ENCODE data around the gene ENOPH1.

ENOPH1 gene

GRCh38 chr4:82433791-82434190 is 3.4 kb downstream of the ENOPH1 start:
- H3K4me2 ChIP-seq (ENCODE audit: low read length): no peak overlapping the region
- H4K20me1 ChIP-seq (ENCODE audit: insufficient read depth, low read length): no peaks in the 10 kb centered on the region
- TF ChIP-seq CTCF (IDR thresholded peaks at IDR 0.05; ENCODE audit: low read length) (no peak), EZH2 (IDR thresholded peaks at IDR 0.05; ENCODE audit: borderline replicate concordance, low read length) (no peak)
- H3K9me3 ChIP-seq (ENCODE audit: low read length): no peaks in the 10 kb centered on the region
- no peak overlapping the region for H3K9ac ChIP-seq (ENCODE audit: low read length)
- H3K4me3 ChIP-seq (ENCODE audit: low read depth, low read length, poor library complexity, severe bottlenecking): no peak overlapping the region
- peaks cover 79% of the 10 kb centered on the region for H3K79me2 ChIP-seq (ENCODE audit: insufficient read depth, low read length)
- H3K36me3 ChIP-seq (ENCODE audit: insufficient read depth, low read length): peaks cover 56% of the 10 kb centered on the region
- no peak overlapping the region for H2AFZ ChIP-seq (ENCODE audit: low read length)
- no peaks in the 10 kb centered on the region for H3F3A ChIP-seq (ENCODE audit: insufficient read depth, low read length)
- H3K9me2 ChIP-seq (ENCODE audit: low read depth, low read length): no peaks in the 10 kb centered on the region
- H3K4me1 ChIP-seq (ENCODE audit: insufficient read depth, low read length, severe bottlenecking): peaks cover 20% of the 10 kb centered on the region
- H3K27me3 ChIP-seq (ENCODE audit: insufficient read depth, low read length): no peaks in the 10 kb centered on the region
- no peak overlapping the region for H3K27ac ChIP-seq (ENCODE audit: low read depth, low read length, poor library complexity, severe bottlenecking)

- no peaks in the 10 kb centered on the region for H4K20me1 ChIP-seq (ENCODE audit: insufficient read depth, low read length)
These were observed 4.6 kb downstream of the ENOPH1 start for GRCh38 chr4:82434949-82435348.

GRCh38 chr4:82436130-82436529 is 5.7 kb downstream of the ENOPH1 start:
- no peak overlapping the region for H3K4me2 ChIP-seq (ENCODE audit: low read length)
- peaks cover 20% of the 10 kb centered on the region for H3K4me1 ChIP-seq (ENCODE audit: insufficient read depth, low read length, severe bottlenecking)
- no peak overlapping the region for H3K4me3 ChIP-seq (ENCODE audit: low read depth, low read length, poor library complexity, severe bottlenecking)
- H3F3A ChIP-seq (ENCODE audit: insufficient read depth, low read length): no peaks in the 10 kb centered on the region
- no peaks in the 10 kb centered on the region for H4K20me1 ChIP-seq (ENCODE audit: insufficient read depth, low read length)
- TF ChIP-seq EZH2 (IDR thresholded peaks at IDR 0.05; ENCODE audit: borderline replicate concordance, low read length) (no peak), CTCF (IDR thresholded peaks at IDR 0.05; ENCODE audit: low read length) (no peak)
- H3K9me3 ChIP-seq (ENCODE audit: low read length): no peaks in the 10 kb centered on the region; the same call in 1 of the 2 replicates
- H2AFZ ChIP-seq (ENCODE audit: low read length): no peak overlapping the region
- H3K27ac ChIP-seq (ENCODE audit: low read depth, low read length, poor library complexity, severe bottlenecking): no peak overlapping the region
- peaks cover 96% of the 10 kb centered on the region for H3K79me2 ChIP-seq (ENCODE audit: insufficient read depth, low read length)
- no peaks in the 10 kb centered on the region for H3K27me3 ChIP-seq (ENCODE audit: insufficient read depth, low read length)
- no peak overlapping the region for H3K9ac ChIP-seq (ENCODE audit: low read length)
- H3K9me2 ChIP-seq (ENCODE audit: low read depth, low read length): no peaks in the 10 kb centered on the region
- H3K36me3 ChIP-seq (ENCODE audit: insufficient read depth, low read length): peaks cover 79% of the 10 kb centered on the region

More at GRCh38 chr4:82434949-82435348, 4.6 kb downstream of the ENOPH1 start:
- Histone ChIP-seq H3K4me2 (ENCODE audit: low read length) (no peak overlapping the region), H3K36me3 (ENCODE audit: insufficient read depth, low read length) (peaks cover 67% of the 10 kb centered on the region), H3K9me3 (ENCODE audit: low read length) (no peaks in the 10 kb centered on the region; the same call in 1 of the 2 replicates), H3K4me3 (ENCODE audit: low read depth, low read length, poor library complexity, severe bottlenecking) (no peak overlapping the region), H3K27ac (ENCODE audit: low read depth, low read length, poor library complexity, severe bottlenecking) (no peak overlapping the region), H3K4me1 (ENCODE audit: insufficient read depth, low read length, severe bottlenecking) (peaks cover 20% of the 10 kb centered on the region), H3F3A (ENCODE audit: insufficient read depth, low read length) (no peaks in the 10 kb centered on the region), H3K79me2 (ENCODE audit: insufficient read depth, low read length) (peaks cover 88% of the 10 kb centered on the region), H3K27me3 (ENCODE audit: insufficient read depth, low read length) (no peaks in the 10 kb centered on the region), H3K9me2 (ENCODE audit: low read depth, low read length) (no peaks in the 10 kb centered on the region), H2AFZ (ENCODE audit: low read length) (no peak overlapping the region), H3K9ac (ENCODE audit: low read length) (no peak overlapping the region)
- TF ChIP-seq CTCF (IDR thresholded peaks at IDR 0.05; ENCODE audit: low read length) (no peak), EZH2 (IDR thresholded peaks at IDR 0.05; ENCODE audit: borderline replicate concordance, low read length) (no peak)
